Ishikawa (cell line): ENCODE measurements around the gene MYL5.

ENCODE experiments used
- CEBPB ChIP-seq: IDR thresholded peaks from 2 replicates; pipeline ENCODE4 v1.6.1; 2012
- CREB1 ChIP-seq: IDR thresholded peaks from 2 replicates; pipeline ENCODE4 v1.6.1; 2012; ENCODE audit warnings: low read depth
- EGR1 ChIP-seq: IDR thresholded peaks from 2 replicates; pipeline ENCODE4 v1.6.1; 2012
- EP300 ChIP-seq: IDR thresholded peaks from 2 replicates; pipeline ENCODE4 v1.6.1; 2012; ENCODE audit warnings: borderline replicate concordance
- FOXM1 ChIP-seq: IDR thresholded peaks from 2 replicates; pipeline ENCODE4 v1.6.1; 2012; ENCODE audit warnings: low read depth, borderline replicate concordance
- MAX ChIP-seq: IDR thresholded peaks from 2 replicates; pipeline ENCODE4 v1.6.1; 2012
- NFIC ChIP-seq: IDR thresholded peaks from 2 replicates; pipeline ENCODE4 v1.6.1; 2012
- RAD21 ChIP-seq: IDR thresholded peaks from 2 replicates; pipeline ENCODE4 v1.6.1; 2012; ENCODE audit warnings: low read depth
- REST ChIP-seq: IDR thresholded peaks from 2 replicates; pipeline ENCODE4 v1.6.1; 2012; ENCODE audit warnings: low read depth, mild to moderate bottlenecking
- TAF1 ChIP-seq: IDR thresholded peaks from 2 replicates; pipeline ENCODE4 v1.6.1; 2012; ENCODE audit warnings: low read depth, mild to moderate bottlenecking
- TCF12 ChIP-seq: IDR thresholded peaks from 2 replicates; pipeline ENCODE4 v1.6.1; 2012; ENCODE audit warnings: low read depth
- TEAD4 ChIP-seq: IDR thresholded peaks from 2 replicates; pipeline ENCODE4 v1.6.1; 2012
- USF1 ChIP-seq: IDR thresholded peaks from 2 replicates; pipeline ENCODE4 v1.6.1; 2012
- YY1 ChIP-seq: IDR thresholded peaks from 2 replicates; pipeline ENCODE4 v1.6.1; 2012; ENCODE audit warnings: low read depth
- ZBTB7A ChIP-seq: IDR thresholded peaks from 2 replicates; pipeline ENCODE4 v1.6.1; 2012; ENCODE audit warnings: low read depth

MYL5 gene

GRCh38 chr4:699816-700580 is 25.7 kb downstream of the MYL5 start:
- TF ChIP-seq USF1 (no peak), TCF12 (no peak), EP300 (no peak), REST (no peak), TAF1 (no peak), CEBPB (no peak), MAX (no peak), ZBTB7A (no peak), YY1 (no peak), RAD21 (no peak), EGR1 (no peak), NFIC (no peak), CREB1 (no peak), TEAD4 (no peak), FOXM1 (no peak)

GRCh38 chr4:700587-701264 is 26.4 kb downstream of the MYL5 start:
- TF ChIP-seq CREB1 (no peak), RAD21 (peak; percentile 23; the same call in 1 of the 2 replicates), ZBTB7A (no peak), YY1 (no peak)

GRCh38 chr4:702618-703048 is 28.3 kb downstream of the MYL5 start:
- no peak for TF ChIP-seq TCF12
- no peak for TF ChIP-seq REST
- no peak for TF ChIP-seq TAF1
- TF ChIP-seq TEAD4, result no peak
- no peak for TF ChIP-seq RAD21
- TF ChIP-seq YY1, result no peak

- no peak for TF ChIP-seq EP300
- TF ChIP-seq ZBTB7A, result no peak
- no peak for TF ChIP-seq NFIC
- TF ChIP-seq EGR1, result no peak
- TF ChIP-seq USF1, result no peak
- no peak for TF ChIP-seq RAD21
- no peak for TF ChIP-seq TAF1
- no peak for TF ChIP-seq REST
Observed at GRCh38 chr4:703336-704197, 29.2 kb downstream of the MYL5 start.
